Kasumi-1 (cell line): Measurements from ENCODE around the gene GNAS.
"Not testable (repeated sequence)": the region's sequence is repeated elsewhere in the genome, so short reads cannot be mapped to it uniquely, and the experiment has no call there.

ENCODE experiments used
- DNase-seq, 2 experiments: peaks; one replicate each; lab custom pipeline; 2025; lab: John Stamatoyannopoulos, UW

The GNAS gene

GRCh38 chr20:58852543-58853271 is at the start of gene GNAS:
TSS of gene GNAS (plus strand) at chr20:58852716.
- DNase-seq, result no peak

GRCh38 chr20:58803533-58803932 is 49.0 kb upstream of the GNAS start:
- no peak for DNase-seq

- no peak for DNase-seq
Measured at GRCh38 chr20:58807801-58808200, 44.7 kb upstream of the GNAS start.

GRCh38 chr20:58808271-58809046 is 44.1 kb upstream of the GNAS start:
- no peak for DNase-seq

GRCh38 chr20:58810116-58810878 is 42.2 kb upstream of the GNAS start:
- no peak for DNase-seq

GRCh38 chr20:58810879-58811250 is 41.7 kb upstream of the GNAS start:
- no peak for DNase-seq

- no peak for DNase-seq
Measured at GRCh38 chr20:58811334-58811733, 41.2 kb upstream of the GNAS start.

GRCh38 chr20:58813369-58813768 is 39.1 kb upstream of the GNAS start:
- DNase-seq, result no peak

GRCh38 chr20:58815448-58815847 is 37.1 kb upstream of the GNAS start:
- no peak for DNase-seq

- no peak for DNase-seq
Measured at GRCh38 chr20:58816051-58816450, 36.5 kb upstream of the GNAS start.

GRCh38 chr20:58816957-58817651 is 35.4 kb upstream of the GNAS start:
- no peak for DNase-seq

- DNase-seq, result no peak
Measured at GRCh38 chr20:58817748-58818147, 34.8 kb upstream of the GNAS start.

GRCh38 chr20:58818586-58819285 is 33.8 kb upstream of the GNAS start:
- no peak for DNase-seq

- no peak for DNase-seq
Measured at GRCh38 chr20:58819921-58820320, 32.6 kb upstream of the GNAS start.

- not testable (repeated sequence) for DNase-seq
Measured at GRCh38 chr20:58820515-58820914, 32.0 kb upstream of the GNAS start.

GRCh38 chr20:58822149-58822548 is 30.4 kb upstream of the GNAS start:
- DNase-seq, result no peak

GRCh38 chr20:58822748-58823730 is 29.5 kb upstream of the GNAS start:
- no peak for DNase-seq

- DNase-seq, result no peak
Measured at GRCh38 chr20:58824843-58825242, 27.7 kb upstream of the GNAS start.

GRCh38 chr20:58825450-58825849 is 27.1 kb upstream of the GNAS start:
- DNase-seq, result no peak

GRCh38 chr20:58826271-58826670 is 26.2 kb upstream of the GNAS start:
- DNase-seq, result no peak
